Measurements from ENCODE around the gene CHST9. TPM values are rescaled to one million over a fixed set of nuclear protein-coding genes. Genes with fewer than 3 reads are reported as not detected.

CHST9 gene
- total and polyA plus RNA-seq, 10 of the 15 experiments (the other 5 are each of a cell fraction or from before 2014, with no cell fraction given) = 0.34 TPM; not detected in 9

DNA sequence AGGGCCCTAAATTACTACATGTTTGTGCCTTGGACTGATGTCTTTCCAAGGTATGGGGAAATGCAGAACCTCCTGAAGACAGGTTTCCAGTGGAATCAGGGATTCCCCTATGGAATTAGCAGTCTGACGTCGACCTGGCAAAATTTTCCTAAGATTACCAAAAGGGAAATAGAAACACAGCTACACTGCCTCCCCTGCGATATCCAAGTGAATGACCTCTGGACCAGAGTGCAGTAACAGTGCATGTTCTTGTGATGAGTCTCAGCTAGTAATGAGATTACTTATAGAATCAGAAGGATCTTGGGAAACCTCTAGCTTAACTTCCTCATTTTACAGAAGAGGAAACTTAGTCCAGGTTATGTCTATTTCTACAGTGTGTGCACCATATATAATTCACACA, 21.3 kb upstream of the CHST9 start:
- ChIA-PET SMC1A (ENCODE audit: uncharacterized antibody, unreplicated experiment) (interaction anchor here (0.7 to 0.8 kb wide), 2 partner anchors 8 to 15 kb away, joined by 3 to 4 read pairs; no protein-coding TSS in a partner anchor), CTCF (no interaction called here), POLR2A (no interaction called here), RAD21 (ENCODE audit: unreplicated experiment) (no interaction called here)
- in situ Hi-C loops (cut with MboI) = no loop called here
- intact Hi-C loops (cut with micrococcal nuclease; ENCODE audit: unreplicated experiment) = no loop called here
- no peaks in the 10 kb centered on the region for H4K20me1 ChIP-seq (ENCODE audit: control insufficient read depth, insufficient read depth)
- TF ChIP-seq EZH2 (IDR thresholded peaks at IDR 0.05; ENCODE audit: borderline replicate concordance, control insufficient read depth, low read depth, low read length) (no peak), SP1 (IDR thresholded peaks at IDR 0.05; ENCODE audit: low read depth, low read length) (no peak), MTA3 (IDR thresholded peaks at IDR 0.05; ENCODE audit: borderline replicate concordance, low read length) (no peak)
- TF ChIP-seq, protein P1, sequence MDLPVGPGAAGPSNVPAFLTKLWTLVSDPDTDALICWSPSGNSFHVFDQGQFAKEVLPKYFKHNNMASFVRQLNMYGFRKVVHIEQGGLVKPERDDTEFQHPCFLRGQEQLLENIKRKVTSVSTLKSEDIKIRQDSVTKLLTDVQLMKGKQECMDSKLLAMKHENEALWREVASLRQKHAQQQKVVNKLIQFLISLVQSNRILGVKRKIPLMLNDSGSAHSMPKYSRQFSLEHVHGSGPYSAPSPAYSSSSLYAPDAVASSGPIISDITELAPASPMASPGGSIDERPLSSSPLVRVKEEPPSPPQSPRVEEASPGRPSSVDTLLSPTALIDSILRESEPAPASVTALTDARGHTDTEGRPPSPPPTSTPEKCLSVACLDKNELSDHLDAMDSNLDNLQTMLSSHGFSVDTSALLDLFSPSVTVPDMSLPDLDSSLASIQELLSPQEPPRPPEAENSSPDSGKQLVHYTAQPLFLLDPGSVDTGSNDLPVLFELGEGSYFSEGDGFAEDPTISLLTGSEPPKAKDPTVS (IDR thresholded peaks at IDR 0.05; ENCODE audit: low read depth, low read length) = no peak
- H3K9me3 ChIP-seq (replicated peaks; ENCODE audit: control insufficient read depth, insufficient read depth, low read length) = no peaks in the 10 kb centered on the region
- no peaks in the 10 kb centered on the region for H3K4me1 ChIP-seq (ENCODE audit: control insufficient read depth, insufficient read depth, low read length)
- no peaks in the 10 kb centered on the region for H3K27me3 ChIP-seq (replicated peaks in 1 of 2; ENCODE audit: control insufficient read depth in 2 of 2, insufficient read depth in 2 of 2, low read length in 1 of 2)
- WGBS (ENCODE audit: insufficient coverage, insufficient replicate concordance, low lambda C conversion rate, missing lambda C conversion rate) = 28% methylated on average over 3 of the region's 3 CpGs
- DNase-seq (ENCODE audit: low read depth, low spot score) (no peak), ATAC-seq (no peak), FAIRE-seq (no peak)
- H3K4me2 ChIP-seq (ENCODE audit: control insufficient read depth, insufficient read depth) = no peak overlapping the region
- no peak overlapping the region for H3K27ac ChIP-seq (ENCODE audit: control insufficient read depth, insufficient read depth)
- BruUV-seq (replicated peaks) = no TSS peak
- no peak overlapping the region for H3K9ac ChIP-seq (ENCODE audit: control insufficient read depth, insufficient read depth, low read length)
- no peak overlapping the region for H3K4me3 ChIP-seq
- no peaks in the 10 kb centered on the region for H3K79me2 ChIP-seq (ENCODE audit: control insufficient read depth, insufficient read depth, low read length)
- no peaks in the 10 kb centered on the region for H3K36me3 ChIP-seq (ENCODE audit: control insufficient read depth in 2 of 2, insufficient read depth in 2 of 2, low read length in 1 of 2)
- no peak overlapping the region for H2AFZ ChIP-seq (ENCODE audit: control insufficient read depth, low read depth, low read length)

DNA sequence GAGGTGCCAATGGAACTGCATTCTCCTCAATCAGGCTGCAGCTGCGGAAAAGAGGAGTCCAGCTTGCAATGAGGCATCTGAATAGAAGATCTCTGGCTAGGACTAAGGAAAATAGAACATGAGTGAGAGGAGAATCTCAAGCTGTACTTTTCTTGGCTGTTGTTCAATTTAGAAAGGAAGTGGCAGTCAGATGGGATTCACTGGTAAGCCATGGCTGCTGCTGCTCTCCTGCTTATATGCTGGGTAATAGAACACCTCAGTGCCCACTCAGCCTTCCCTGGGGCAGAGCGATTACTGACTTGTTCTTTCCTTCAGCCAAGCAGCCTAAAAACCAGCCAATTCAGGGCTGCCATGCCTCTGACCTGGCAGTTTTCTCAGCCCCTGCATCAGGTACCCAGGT, 17.6 kb upstream of the CHST9 start:
- SMC1A ChIA-PET (ENCODE audit: uncharacterized antibody, unreplicated experiment) = no interaction called here
- POLR2A ChIA-PET = no interaction called here
- BruUV-seq (replicated peaks) = no TSS peak
- H3K9me3 ChIP-seq (replicated peaks; ENCODE audit: control insufficient read depth, insufficient read depth, low read length) = no peaks in the 10 kb centered on the region
- CTCF ChIA-PET = no interaction called here
- TF ChIP-seq, protein P2, sequence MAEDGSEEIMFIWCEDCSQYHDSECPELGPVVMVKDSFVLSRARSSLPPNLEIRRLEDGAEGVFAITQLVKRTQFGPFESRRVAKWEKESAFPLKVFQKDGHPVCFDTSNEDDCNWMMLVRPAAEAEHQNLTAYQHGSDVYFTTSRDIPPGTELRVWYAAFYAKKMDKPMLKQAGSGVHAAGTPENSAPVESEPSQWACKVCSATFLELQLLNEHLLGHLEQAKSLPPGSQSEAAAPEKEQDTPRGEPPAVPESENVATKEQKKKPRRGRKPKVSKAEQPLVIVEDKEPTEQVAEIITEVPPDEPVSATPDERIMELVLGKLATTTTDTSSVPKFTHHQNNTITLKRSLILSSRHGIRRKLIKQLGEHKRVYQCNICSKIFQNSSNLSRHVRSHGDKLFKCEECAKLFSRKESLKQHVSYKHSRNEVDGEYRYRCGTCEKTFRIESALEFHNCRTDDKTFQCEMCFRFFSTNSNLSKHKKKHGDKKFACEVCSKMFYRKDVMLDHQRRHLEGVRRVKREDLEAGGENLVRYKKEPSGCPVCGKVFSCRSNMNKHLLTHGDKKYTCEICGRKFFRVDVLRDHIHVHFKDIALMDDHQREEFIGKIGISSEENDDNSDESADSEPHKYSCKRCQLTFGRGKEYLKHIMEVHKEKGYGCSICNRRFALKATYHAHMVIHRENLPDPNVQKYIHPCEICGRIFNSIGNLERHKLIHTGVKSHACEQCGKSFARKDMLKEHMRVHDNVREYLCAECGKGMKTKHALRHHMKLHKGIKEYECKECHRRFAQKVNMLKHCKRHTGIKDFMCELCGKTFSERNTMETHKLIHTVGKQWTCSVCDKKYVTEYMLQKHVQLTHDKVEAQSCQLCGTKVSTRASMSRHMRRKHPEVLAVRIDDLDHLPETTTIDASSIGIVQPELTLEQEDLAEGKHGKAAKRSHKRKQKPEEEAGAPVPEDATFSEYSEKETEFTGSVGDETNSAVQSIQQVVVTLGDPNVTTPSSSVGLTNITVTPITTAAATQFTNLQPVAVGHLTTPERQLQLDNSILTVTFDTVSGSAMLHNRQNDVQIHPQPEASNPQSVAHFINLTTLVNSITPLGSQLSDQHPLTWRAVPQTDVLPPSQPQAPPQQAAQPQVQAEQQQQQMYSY (CRISPR knock-in tag; IDR thresholded peaks at IDR 0.05) = no peak
- TF ChIP-seq PAX8 (IDR thresholded peaks at IDR 0.05) (no peak), ZZZ3 (IDR thresholded peaks at IDR 0.05; ENCODE audit: control insufficient read depth, insufficient read length, low read depth) (no peak), BCL11A (IDR thresholded peaks at IDR 0.05; ENCODE audit: low read depth, low read length) (no peak), SIN3A (IDR thresholded peaks at IDR 0.05; ENCODE audit: low read depth, low read length) (no peak), CHD4 (IDR thresholded peaks at IDR 0.05) (no peak)
- TF ChIP-seq, protein P3, sequence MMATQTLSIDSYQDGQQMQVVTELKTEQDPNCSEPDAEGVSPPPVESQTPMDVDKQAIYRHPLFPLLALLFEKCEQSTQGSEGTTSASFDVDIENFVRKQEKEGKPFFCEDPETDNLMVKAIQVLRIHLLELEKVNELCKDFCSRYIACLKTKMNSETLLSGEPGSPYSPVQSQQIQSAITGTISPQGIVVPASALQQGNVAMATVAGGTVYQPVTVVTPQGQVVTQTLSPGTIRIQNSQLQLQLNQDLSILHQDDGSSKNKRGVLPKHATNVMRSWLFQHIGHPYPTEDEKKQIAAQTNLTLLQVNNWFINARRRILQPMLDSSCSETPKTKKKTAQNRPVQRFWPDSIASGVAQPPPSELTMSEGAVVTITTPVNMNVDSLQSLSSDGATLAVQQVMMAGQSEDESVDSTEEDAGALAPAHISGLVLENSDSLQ (IDR thresholded peaks at IDR 0.05) = no peak
- H3K36me3 ChIP-seq (ENCODE audit: control insufficient read depth in 2 of 2, insufficient read depth in 2 of 2, low read length in 1 of 2) = no peaks in the 10 kb centered on the region
- no peak overlapping the region for H3K4me2 ChIP-seq (ENCODE audit: control insufficient read depth, insufficient read depth)
- H3K4me1 ChIP-seq (ENCODE audit: control insufficient read depth, insufficient read depth, low read length) = no peaks in the 10 kb centered on the region
- in situ Hi-C loops (cut with MboI) = no loop called here
- no peak for ATAC-seq
- FAIRE-seq = no peak
- no peak overlapping the region for H2AFZ ChIP-seq (ENCODE audit: control insufficient read depth, low read depth, low read length)
- DNase-seq (ENCODE audit: low read depth, low spot score) = no peak
- H3K4me3 ChIP-seq = no peak overlapping the region
- intact Hi-C loops (cut with micrococcal nuclease; ENCODE audit: unreplicated experiment) = no loop called here
- no peaks in the 10 kb centered on the region for H3K27me3 ChIP-seq (replicated peaks in 1 of 2; ENCODE audit: control insufficient read depth in 2 of 2, insufficient read depth in 2 of 2, low read length in 1 of 2)
- no peak overlapping the region for H3K27ac ChIP-seq (ENCODE audit: control insufficient read depth, insufficient read depth)
- WGBS (ENCODE audit: insufficient coverage, insufficient replicate concordance, low lambda C conversion rate, missing lambda C conversion rate) = 0% methylated on average over 2 of the region's 2 CpGs
- H4K20me1 ChIP-seq (ENCODE audit: control insufficient read depth, insufficient read depth) = no peaks in the 10 kb centered on the region
- H3K9ac ChIP-seq (ENCODE audit: control insufficient read depth, insufficient read depth, low read length) = no peak overlapping the region
- RAD21 ChIA-PET (ENCODE audit: unreplicated experiment) = no interaction called here
- H3K79me2 ChIP-seq (ENCODE audit: control insufficient read depth, insufficient read depth, low read length) = no peaks in the 10 kb centered on the region

Measured in GM12878 (cell line).